ENCODE data around the gene KRT20. TPM values are rescaled to one million over a fixed set of nuclear protein-coding genes. Genes with fewer than 3 reads are reported as not detected.

The KRT20 gene
- total and polyA plus RNA-seq, 9 of the 15 experiments (the other 6 are each of a cell fraction or from before 2014, with no cell fraction given), result 0.44 TPM; not detected in 8

DNA sequence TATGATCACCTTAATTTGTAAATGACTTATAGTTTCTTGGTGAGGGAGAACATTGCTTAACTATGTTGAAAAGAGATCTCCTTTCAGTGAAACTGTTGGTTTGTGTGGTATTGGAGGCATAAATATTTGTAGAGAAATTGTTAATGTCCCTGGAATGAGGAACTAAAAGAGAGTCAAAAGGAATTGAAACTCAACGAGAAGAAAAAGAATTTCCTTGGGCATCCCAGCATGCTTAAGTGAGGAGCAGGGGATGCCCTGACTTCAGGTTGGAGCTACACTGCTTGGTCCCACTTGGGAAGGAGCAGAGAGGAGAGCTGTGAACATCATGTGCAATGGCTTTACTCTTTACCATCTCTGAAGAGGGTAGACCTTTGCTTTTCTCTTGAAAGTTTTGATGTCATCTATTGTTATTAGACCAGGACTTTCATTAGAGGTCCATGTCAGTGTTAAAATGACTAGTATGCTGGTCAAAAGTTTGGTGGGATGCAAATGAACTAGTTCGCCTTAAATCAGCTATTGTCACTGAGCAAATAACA is 30.7 kb upstream of the KRT20 start:
- no peaks in the 10 kb centered on the region for H3K4me1 ChIP-seq (replicated peaks in 1 of 2; ENCODE audit: control insufficient read depth in 2 of 2, insufficient read depth in 2 of 2, low read length in 2 of 2)
- ChIA-PET CTCF (ENCODE audit: low intra/inter-chr PET ratio) (no interaction called here), POLR2A (interaction anchor here (0.6 kb wide), 2 partner anchors 718 to 740 kb away, joined by 3 read pairs; no protein-coding TSS in a partner anchor)
- H3K9me3 ChIP-seq (replicated peaks; ENCODE audit: control insufficient read depth, insufficient read depth, low read depth, low read length), result no peaks in the 10 kb centered on the region
- in situ Hi-C loops (cut with MboI) (no loop called here), intact Hi-C loops (cut with micrococcal nuclease) (no loop called here)
- no peak for ATAC-seq
- no peak overlapping the region for H3K4me3 ChIP-seq
- H4K20me1 ChIP-seq (replicated peaks; ENCODE audit: control insufficient read depth, insufficient read depth, low read length), result no peaks in the 10 kb centered on the region
- no peak overlapping the region for H2AFZ ChIP-seq (ENCODE audit: low read depth, low read length)
- no peaks in the 10 kb centered on the region for H3K9me1 ChIP-seq (ENCODE audit: control insufficient read depth, insufficient read depth, low read length)
- no peak overlapping the region for H3K4me2 ChIP-seq (ENCODE audit: insufficient read depth, low read length)
- 0% methylated on average over 2 of the region's 2 CpGs for WGBS (ENCODE audit: insufficient coverage, low coverage, missing lambda C conversion rate)
- H3K36me3 ChIP-seq (ENCODE audit: control insufficient read depth, insufficient read depth, low read length), result no peaks in the 10 kb centered on the region
- H3K27me3 ChIP-seq (ENCODE audit: control insufficient read depth in 2 of 2, insufficient read depth in 2 of 2, low read length in 2 of 2), result peaks cover 12 to 18% of the 10 kb centered on the region in 2 experiments; a peak in 4 of 5 replicates
- no peak for DNase-seq (ENCODE audit: extremely low read depth in 1 of 4, low spot score in 3 of 4)
- BruUV-seq (replicated peaks), result no TSS peak
- no peak for FAIRE-seq
- no peak overlapping the region for H3K27ac ChIP-seq (ENCODE audit: extremely low read depth, low read depth, low read length)
- H3K9ac ChIP-seq (ENCODE audit: insufficient read depth in 1 of 2, low read depth in 2 of 2, low read length in 2 of 2), result no peak overlapping the region
- H3K79me2 ChIP-seq (ENCODE audit: control insufficient read depth, insufficient read depth, low read length), result no peaks in the 10 kb centered on the region
- TF ChIP-seq ZNF444 (CRISPR knock-in tag; IDR thresholded peaks at IDR 0.05), result no peak
- TF ChIP-seq MAFK (IDR thresholded peaks at IDR 0.05; ENCODE audit: low read length), result no peak
- no peak for TF ChIP-seq TAF1 (IDR thresholded peaks at IDR 0.05; ENCODE audit: control insufficient read depth, extremely low read depth, insufficient read depth, low read length, severe bottlenecking)
- TF ChIP-seq PHB (CRISPR knock-in tag; IDR thresholded peaks at IDR 0.05), result no peak
- TF ChIP-seq SAP30 (IDR thresholded peaks at IDR 0.05; ENCODE audit: borderline replicate concordance, insufficient read depth, low read depth, low read length, poor library complexity, severe bottlenecking), result no peak
- TF ChIP-seq, protein P1, sequence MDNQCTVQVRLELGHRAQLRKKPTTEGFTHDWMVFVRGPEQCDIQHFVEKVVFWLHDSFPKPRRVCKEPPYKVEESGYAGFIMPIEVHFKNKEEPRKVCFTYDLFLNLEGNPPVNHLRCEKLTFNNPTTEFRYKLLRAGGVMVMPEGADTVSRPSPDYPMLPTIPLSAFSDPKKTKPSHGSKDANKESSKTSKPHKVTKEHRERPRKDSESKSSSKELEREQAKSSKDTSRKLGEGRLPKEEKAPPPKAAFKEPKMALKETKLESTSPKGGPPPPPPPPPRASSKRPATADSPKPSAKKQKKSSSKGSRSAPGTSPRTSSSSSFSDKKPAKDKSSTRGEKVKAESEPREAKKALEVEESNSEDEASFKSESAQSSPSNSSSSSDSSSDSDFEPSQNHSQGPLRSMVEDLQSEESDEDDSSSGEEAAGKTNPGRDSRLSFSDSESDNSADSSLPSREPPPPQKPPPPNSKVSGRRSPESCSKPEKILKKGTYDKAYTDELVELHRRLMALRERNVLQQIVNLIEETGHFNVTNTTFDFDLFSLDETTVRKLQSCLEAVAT (IDR thresholded peaks at IDR 0.05), result no peak
- no peak for TF ChIP-seq HDGF (IDR thresholded peaks at IDR 0.05)
- TF ChIP-seq SIN3A (IDR thresholded peaks at IDR 0.05; ENCODE audit: borderline replicate concordance in 2 of 2, control insufficient read depth in 1 of 2, low read depth in 2 of 2, low read length in 2 of 2), result no peak
- TF ChIP-seq ZNF766 (CRISPR knock-in tag; conservative IDR thresholded peaks at IDR 0.05), result no peak
- TF ChIP-seq CHD4 (IDR thresholded peaks at IDR 0.05; ENCODE audit: insufficient read depth, insufficient replicate concordance, low read depth, low read length, poor library complexity, severe bottlenecking), result no peak
- TF ChIP-seq ZNF347 (CRISPR knock-in tag; IDR thresholded peaks at IDR 0.05; ENCODE audit: low read depth), result no peak
- TF ChIP-seq, protein P2, sequence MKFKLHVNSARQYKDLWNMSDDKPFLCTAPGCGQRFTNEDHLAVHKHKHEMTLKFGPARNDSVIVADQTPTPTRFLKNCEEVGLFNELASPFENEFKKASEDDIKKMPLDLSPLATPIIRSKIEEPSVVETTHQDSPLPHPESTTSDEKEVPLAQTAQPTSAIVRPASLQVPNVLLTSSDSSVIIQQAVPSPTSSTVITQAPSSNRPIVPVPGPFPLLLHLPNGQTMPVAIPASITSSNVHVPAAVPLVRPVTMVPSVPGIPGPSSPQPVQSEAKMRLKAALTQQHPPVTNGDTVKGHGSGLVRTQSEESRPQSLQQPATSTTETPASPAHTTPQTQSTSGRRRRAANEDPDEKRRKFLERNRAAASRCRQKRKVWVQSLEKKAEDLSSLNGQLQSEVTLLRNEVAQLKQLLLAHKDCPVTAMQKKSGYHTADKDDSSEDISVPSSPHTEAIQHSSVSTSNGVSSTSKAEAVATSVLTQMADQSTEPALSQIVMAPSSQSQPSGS (CRISPR knock-in tag; IDR thresholded peaks at IDR 0.05), result no peak
- TF ChIP-seq HLTF (IDR thresholded peaks at IDR 0.05), result no peak
- TF ChIP-seq, protein P3, sequence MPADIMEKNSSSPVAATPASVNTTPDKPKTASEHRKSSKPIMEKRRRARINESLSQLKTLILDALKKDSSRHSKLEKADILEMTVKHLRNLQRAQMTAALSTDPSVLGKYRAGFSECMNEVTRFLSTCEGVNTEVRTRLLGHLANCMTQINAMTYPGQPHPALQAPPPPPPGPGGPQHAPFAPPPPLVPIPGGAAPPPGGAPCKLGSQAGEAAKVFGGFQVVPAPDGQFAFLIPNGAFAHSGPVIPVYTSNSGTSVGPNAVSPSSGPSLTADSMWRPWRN (IDR thresholded peaks at IDR 0.05; ENCODE audit: low read depth), result no peak
- no peak for TF ChIP-seq MCM2 (IDR thresholded peaks at IDR 0.05; ENCODE audit: low read depth)
- TF ChIP-seq RBM34 (IDR thresholded peaks at IDR 0.05; ENCODE audit: borderline replicate concordance, insufficient read depth, low read length), result no peak
